ENCODE measurements around the gene EXPH5.

GRCh38 chr11:108576523-108576922 is 17.0 kb downstream of the EXPH5 start:
- TF ChIP-seq CTCF (IDR thresholded peaks at IDR 0.05): no peak
- TF ChIP-seq ZFX (IDR thresholded peaks at IDR 0.05; ENCODE audit: borderline replicate concordance): no peak

All from 22Rv1 (cell line).